Ectodermal cell (in vitro differentiated cells): Measurements from ENCODE around the gene VKORC1L1. TPM values are rescaled to one million over a fixed set of nuclear protein-coding genes. Genes with fewer than 3 reads are reported as not detected.
"Not testable (repeated sequence)": the region's sequence is repeated elsewhere in the genome, so short reads cannot be mapped to it uniquely, and the experiment has no call there.

Experiments used
- H3K27ac ChIP-seq: 2 replicates; pipeline ENCODE4 v1.7.0; 2013; ENCODE audit warnings: mild to moderate bottlenecking, low read depth, low read length; ENCODE audit not compliant: insufficient read depth, poor library complexity, severe bottlenecking
- H3K27me3 ChIP-seq: 2 replicates; pipeline ENCODE4 v1.7.0; 2013; ENCODE audit warnings: mild to moderate bottlenecking, low read length; ENCODE audit not compliant: insufficient read depth, control insufficient read depth, poor library complexity, severe bottlenecking
- H3K36me3 ChIP-seq: one replicate; pipeline ENCODE4 v1.7.0; 2013; ENCODE audit warnings: low read length; ENCODE audit not compliant: control insufficient read depth, insufficient read depth
- H3K4me1 ChIP-seq: one replicate; pipeline ENCODE4 v1.7.0; 2013; ENCODE audit warnings: low read length; ENCODE audit not compliant: control insufficient read depth, insufficient read depth
- H3K4me3 ChIP-seq: 2 replicates; pipeline ENCODE4 v1.7.0; 2013; ENCODE audit warnings: low read depth, low read length, control low read depth; ENCODE audit not compliant: insufficient read depth
- H3K9me3 ChIP-seq: 2 replicates; pipeline ENCODE4 v1.7.0; 2013; ENCODE audit warnings: mild to moderate bottlenecking, low read length, moderate library complexity; ENCODE audit not compliant: control insufficient read depth
- WGBS, 2 experiments: methylation state at CpG; one replicate each; pipeline ENCODE4 v1.1.7; 2013; ENCODE audit warnings: missing lambda C conversion rate in 2 of 2; 5-methylcytosine and 5-hydroxymethylcytosine counted together
- polyA plus RNA-seq, 4 experiments: library from polyadenylated mRNA; stranded (reverse); fragments of 50-300 nt; gene quantifications; one replicate each; pipeline ENCODE4 v1.2.3, GENCODE V29; 2013

VKORC1L1 gene
- polyA plus RNA-seq (2013, experiment 1 of 4), result 35.7 TPM
- 35.0 TPM for polyA plus RNA-seq (2013, experiment 2 of 4)
- polyA plus RNA-seq (2013, experiment 3 of 4), result 26.2 TPM
- 29.9 TPM for polyA plus RNA-seq (2013, experiment 4 of 4)

GRCh38 chr7:65872776-65873581 lies at the start of gene VKORC1L1:
VKORC1L1 (plus strand) TSS chr7:65873074; CDS start chr7:65873372, 298 bp downstream.
- H3K36me3 ChIP-seq, result no peaks in the 10 kb centered on the region
- 0 to 1% methylated on average over 88 to 93 of the region's 94 CpGs for WGBS, 2 experiments
- no peaks in the 10 kb centered on the region for H3K4me1 ChIP-seq
- H3K4me3 ChIP-seq, result peak within 1 kb of the TSS; percentile 69
- no peaks in the 10 kb centered on the region for H3K9me3 ChIP-seq
- no peaks in the 10 kb centered on the region for H3K27me3 ChIP-seq
- peak within 1 kb of the TSS; percentile 60 for H3K27ac ChIP-seq

DNA sequence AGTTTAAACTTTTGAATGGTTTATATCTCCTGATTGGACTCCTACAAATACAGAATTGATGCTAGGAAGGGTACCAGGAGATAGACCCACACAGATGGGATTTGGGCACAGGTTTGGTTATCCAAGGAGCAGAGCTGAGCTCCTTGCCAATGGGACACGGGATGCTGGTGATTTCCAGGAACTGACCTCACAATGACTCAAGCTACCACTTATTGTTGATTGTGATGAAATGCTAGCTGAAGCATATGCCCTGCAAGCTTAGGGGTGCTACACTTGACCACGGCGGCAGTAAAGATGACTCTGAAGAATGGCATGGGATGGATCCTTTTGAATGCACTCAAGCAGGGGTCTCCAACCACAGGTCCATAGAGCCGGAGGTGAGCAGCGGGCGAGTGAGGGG lies 45.5 kb upstream of the VKORC1L1 start:
- no peaks in the 10 kb centered on the region for H3K27me3 ChIP-seq
- no peaks in the 10 kb centered on the region for H3K9me3 ChIP-seq
- no peaks in the 10 kb centered on the region for H3K4me1 ChIP-seq
- H3K36me3 ChIP-seq, result no peaks in the 10 kb centered on the region
- 93 to 96% methylated on average over 6 of the region's 6 CpGs for WGBS, 2 experiments
- H3K4me3 ChIP-seq, result no peak overlapping the region
- H3K27ac ChIP-seq, result no peak overlapping the region

DNA sequence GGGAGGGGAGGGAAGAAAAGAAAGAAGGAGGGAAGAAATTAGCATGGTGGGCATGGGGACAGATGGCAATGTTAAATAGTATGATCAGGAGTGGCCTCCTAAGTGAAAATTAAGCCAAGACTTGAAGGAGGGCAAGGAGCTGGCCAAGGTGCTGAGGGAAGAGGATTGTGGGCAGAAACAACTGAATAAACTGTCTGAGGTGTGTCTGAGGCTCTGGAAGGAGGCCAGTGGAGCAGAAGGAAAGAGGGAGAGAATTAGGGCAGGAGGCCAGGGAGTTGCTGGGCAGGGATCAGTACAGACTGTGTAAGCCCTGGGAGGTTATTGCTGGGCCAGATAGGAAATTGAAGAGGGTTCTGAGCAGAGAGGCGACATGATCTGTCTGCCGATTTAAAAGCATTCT lies 40.6 kb upstream of the VKORC1L1 start:
- H3K4me1 ChIP-seq, result no peaks in the 10 kb centered on the region
- 92 to 96% methylated on average over 2 of the region's 2 CpGs for WGBS, 2 experiments
- no peaks in the 10 kb centered on the region for H3K9me3 ChIP-seq
- H3K36me3 ChIP-seq, result no peaks in the 10 kb centered on the region
- H3K4me3 ChIP-seq, result no peak overlapping the region
- H3K27me3 ChIP-seq, result no peaks in the 10 kb centered on the region
- no peak overlapping the region for H3K27ac ChIP-seq

DNA sequence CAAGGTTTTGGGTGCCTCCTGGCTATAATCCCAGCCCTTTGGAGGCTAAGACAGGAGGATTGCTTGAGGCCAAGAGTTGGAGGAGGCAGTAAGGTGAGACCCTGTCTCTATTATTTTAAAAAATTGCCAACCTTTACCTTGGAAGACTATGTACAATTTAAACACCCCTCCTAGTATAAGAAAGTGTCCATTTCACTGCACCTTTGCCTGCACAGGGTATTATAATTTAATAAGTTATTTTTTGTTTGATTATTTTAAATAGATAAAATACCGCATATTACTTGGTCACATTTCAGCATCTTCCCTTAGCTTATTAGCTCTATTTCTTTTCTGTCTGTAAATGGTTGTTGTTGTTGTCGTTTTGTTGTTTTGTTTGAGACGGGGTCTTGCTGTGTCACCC lies 36.2 kb upstream of the VKORC1L1 start:
- H3K4me1 ChIP-seq, H3K36me3 ChIP-seq, H3K4me3 ChIP-seq, H3K9me3 ChIP-seq, H3K27me3 ChIP-seq, H3K27ac ChIP-seq: not testable (repeated sequence)
- WGBS, 2 experiments, result 95 to 98% methylated on average over 2 of the region's 3 CpGs

DNA sequence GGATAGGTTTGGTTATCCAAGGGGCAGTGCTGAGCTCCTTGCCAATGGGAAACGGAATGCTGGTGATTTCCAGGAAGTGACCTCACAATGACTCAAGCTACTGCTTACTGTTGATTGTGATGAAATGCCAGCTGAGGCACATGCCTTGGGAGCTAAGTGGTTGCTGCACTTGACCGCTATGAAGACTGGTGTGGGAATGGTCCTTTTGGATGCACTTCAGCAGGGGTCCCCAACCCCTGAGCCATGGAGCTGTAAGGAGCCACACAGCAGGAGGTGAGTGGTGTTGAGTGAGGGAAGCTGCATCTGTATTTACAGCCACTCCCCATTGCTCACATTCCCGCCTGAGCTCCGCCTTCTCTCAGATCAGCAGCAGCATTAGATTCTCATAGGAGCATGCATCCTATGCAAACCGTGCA lies 35.3 kb upstream of the VKORC1L1 start:
- H3K36me3 ChIP-seq, result not testable (repeated sequence)

DNA sequence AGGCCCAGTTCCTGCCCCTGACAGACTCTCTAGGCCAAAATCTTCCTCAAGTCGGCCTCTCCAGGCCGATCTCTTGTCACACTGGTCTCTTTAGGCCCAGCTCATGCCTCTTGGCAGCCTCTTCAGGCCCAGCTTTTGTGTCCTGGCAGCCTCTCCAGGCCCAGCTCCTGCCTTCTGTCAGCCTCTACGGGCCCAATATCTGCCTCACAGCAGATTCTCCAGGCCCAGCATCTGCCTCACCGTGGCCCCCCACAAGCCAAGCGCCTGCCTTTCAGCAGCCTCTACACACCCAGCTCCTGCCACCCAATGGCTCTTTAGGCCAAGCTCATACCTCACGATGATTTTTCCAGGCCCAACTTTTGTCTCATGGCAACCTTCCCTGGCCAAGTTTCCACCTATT lies 33.0 kb upstream of the VKORC1L1 start:
- Histone ChIP-seq H3K9me3 (no peaks in the 10 kb centered on the region), H3K27ac (no peak overlapping the region), H3K36me3 (no peaks in the 10 kb centered on the region), H3K4me1 (no peaks in the 10 kb centered on the region), H3K4me3 (no peak overlapping the region), H3K27me3 (no peaks in the 10 kb centered on the region)
- 91 to 94% methylated on average over 6 of the region's 6 CpGs for WGBS, 2 experiments

More for the DNA sequence above, 35.3 kb upstream of the VKORC1L1 start:
- H3K9me3 ChIP-seq, H3K27ac ChIP-seq, H3K4me3 ChIP-seq, H3K4me1 ChIP-seq, H3K27me3 ChIP-seq: not testable (repeated sequence)
- WGBS, 2 experiments, result 85 to 89% methylated on average over 5 of the region's 5 CpGs

DNA sequence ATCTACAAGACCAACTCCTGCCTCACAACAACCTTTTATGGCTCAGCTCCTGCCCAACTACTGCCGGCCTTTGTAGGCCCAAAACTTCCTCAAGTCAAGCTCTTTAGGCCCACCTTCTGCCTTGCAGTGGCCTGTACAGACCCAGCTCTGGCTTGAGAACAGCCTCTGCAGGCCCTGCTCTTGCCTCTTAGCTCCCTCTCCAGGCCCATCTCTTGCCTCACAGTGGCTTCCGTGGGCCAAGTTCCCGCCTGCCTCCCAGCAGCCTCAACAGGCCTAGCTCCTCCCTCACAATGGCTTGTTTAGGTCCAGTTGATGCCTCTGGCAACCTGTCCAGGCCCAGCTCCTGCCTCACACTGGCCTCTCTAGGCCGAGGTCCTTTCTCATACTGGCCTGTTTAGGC lies 32.4 kb upstream of the VKORC1L1 start:
- Histone ChIP-seq H3K27me3 (no peaks in the 10 kb centered on the region), H3K36me3 (no peaks in the 10 kb centered on the region), H3K27ac (no peak overlapping the region), H3K4me1 (no peaks in the 10 kb centered on the region), H3K9me3 (no peaks in the 10 kb centered on the region), H3K4me3 (no peak overlapping the region)
- WGBS, 2 experiments, result 82 to 93% methylated on average over 4 of the region's 4 CpGs

- not testable (repeated sequence) for H3K9me3 ChIP-seq, H3K4me3 ChIP-seq, H3K27me3 ChIP-seq, H3K4me1 ChIP-seq, H3K27ac ChIP-seq, H3K36me3 ChIP-seq
Measured at GRCh38 chr7:65843616-65844015, 29.3 kb upstream of the VKORC1L1 start.

DNA sequence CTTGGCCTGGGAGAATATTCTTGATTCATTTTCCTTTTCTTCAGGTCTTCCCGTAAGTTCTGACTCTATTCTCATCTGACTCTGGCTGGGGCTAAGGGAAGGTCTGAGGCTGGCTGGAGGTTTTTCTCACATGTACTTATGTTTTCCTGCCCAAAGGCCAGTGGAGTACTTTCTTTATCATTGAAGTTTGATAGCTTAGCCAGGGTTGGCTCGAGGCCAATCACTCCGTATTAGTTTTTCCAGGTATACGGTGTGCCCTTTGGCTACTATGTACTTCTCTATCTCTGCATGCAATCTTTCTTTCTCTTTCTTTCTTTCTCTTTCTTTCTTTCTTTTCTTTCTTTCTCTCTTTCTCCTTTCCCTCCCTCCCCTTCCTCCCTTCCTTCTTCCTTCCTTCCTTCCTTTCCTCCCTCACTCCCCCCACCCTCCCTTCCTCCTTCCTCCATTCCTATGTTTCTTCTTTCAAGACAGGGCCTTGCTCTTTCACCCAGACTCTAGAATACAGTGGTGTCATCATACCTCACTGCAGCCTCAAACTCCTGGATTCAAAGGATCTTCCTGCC lies 26.8 kb upstream of the VKORC1L1 start:
- Histone ChIP-seq H3K27ac (no peak overlapping the region), H3K4me1 (no peaks in the 10 kb centered on the region), H3K27me3 (no peaks in the 10 kb centered on the region), H3K9me3 (no peaks in the 10 kb centered on the region), H3K4me3 (no peak overlapping the region), H3K36me3 (no peaks in the 10 kb centered on the region)
- 90 to 95% methylated on average over 4 of the region's 4 CpGs for WGBS, 2 experiments

DNA sequence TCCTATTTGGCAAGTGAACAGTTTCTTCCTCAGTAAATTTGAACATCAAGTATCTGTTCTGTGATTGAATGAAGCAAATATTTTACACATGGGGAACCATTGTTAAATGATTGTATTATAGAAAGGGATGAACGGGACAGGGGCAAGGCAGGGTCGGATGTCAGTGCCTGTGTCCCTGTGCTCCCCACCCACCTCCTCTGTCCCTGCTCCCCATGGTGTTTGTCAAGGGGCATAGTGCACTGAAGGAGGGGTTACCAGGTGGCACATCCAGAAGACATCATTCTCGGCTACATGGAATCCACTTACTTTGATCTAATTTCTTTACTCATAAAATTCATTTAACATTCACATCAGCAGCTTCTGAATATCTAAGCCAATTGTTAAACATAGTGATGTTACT lies 19.4 kb upstream of the VKORC1L1 start:
- 67 to 76% methylated on average over 3 of the region's 3 CpGs for WGBS, 2 experiments
- H3K36me3 ChIP-seq, H3K9me3 ChIP-seq, H3K4me1 ChIP-seq, H3K27ac ChIP-seq, H3K27me3 ChIP-seq, H3K4me3 ChIP-seq: not testable (repeated sequence)
